ENCODE results near the gene HDAC4.

GRCh38 chr2:239224199-239224570 is 176.6 kb downstream of the HDAC4 start:
- TF ChIP-seq FOXP4 (CRISPR knock-in tag; IDR thresholded peaks at IDR 0.05; ENCODE audit: borderline replicate concordance) (no peak), CREM (IDR thresholded peaks at IDR 0.05; ENCODE audit: low read depth) (no peak), SREBF2 (CRISPR knock-in tag; IDR thresholded peaks at IDR 0.05) (no peak), ZNF124 (CRISPR knock-in tag; IDR thresholded peaks at IDR 0.05) (no peak)
